HEK293T (cell line): ENCODE measurements around the gene HMGB2.

Source experiments
- BHLHE40 ChIP-seq: fragments of 450-650 bp; IDR thresholded peaks from 2 replicates; pipeline ENCODE4 v1.6.1; 2016; ENCODE audit warnings: mild to moderate bottlenecking, moderate library complexity, borderline replicate concordance
- HDGF ChIP-seq: fragments of 450-650 bp; IDR thresholded peaks from 2 replicates; pipeline ENCODE4 v1.6.1; 2017; ENCODE audit warnings: antibody characterized with exemption, borderline replicate concordance
- L3MBTL2 ChIP-seq: fragments of 450-650 bp; conservative IDR thresholded peaks from 2 replicates; pipeline ENCODE4 v1.6.1; 2016; ENCODE audit warnings: mild to moderate bottlenecking
- PKNOX1 ChIP-seq: fragments of 450-650 bp; IDR thresholded peaks from 2 replicates; pipeline ENCODE4 v1.6.1; 2016
- TARDBP ChIP-seq: fragments of 450-650 bp; IDR thresholded peaks from 2 replicates; pipeline ENCODE4 v1.6.1; 2016

- TF ChIP-seq PKNOX1 (no peak), HDGF (no peak), L3MBTL2 (no peak), TARDBP (no peak), BHLHE40 (no peak)
Measured at GRCh38 chr4:173380987-173381386, 46.8 kb upstream of the HMGB2 start.
